Right lobe of liver (tissue), 4 donors: ENCODE data around the gene BCL2.

Source experiments
- POLR2A ChIP-seq: fragments of 450-650 bp; IDR thresholded peaks from one replicate; pipeline ENCODE4 v1.6.1; 2017; ENCODE audit warnings: antibody characterized with exemption, mild to moderate bottlenecking
- TF ChIP-seq, protein P1 (sequence below), 4 donors: fragments of 200-600 bp in 3 of 4; fragments of 450-650 bp in 1 of 4; IDR thresholded peaks; one replicate each; pipeline versions ENCODE4 v1.5.1 to v1.8.0; 2016 to 2022; ENCODE audit warnings: antibody characterized with exemption in 4 of 4, mild to moderate bottlenecking in 2 of 4
- donor health status: DM: no; HTN: no; CAD: no.
- donor health status: DM: no; HTN: no; CAD: no.
- donor health status: DM: no; HTN: yes; CAD: no.

DNA sequence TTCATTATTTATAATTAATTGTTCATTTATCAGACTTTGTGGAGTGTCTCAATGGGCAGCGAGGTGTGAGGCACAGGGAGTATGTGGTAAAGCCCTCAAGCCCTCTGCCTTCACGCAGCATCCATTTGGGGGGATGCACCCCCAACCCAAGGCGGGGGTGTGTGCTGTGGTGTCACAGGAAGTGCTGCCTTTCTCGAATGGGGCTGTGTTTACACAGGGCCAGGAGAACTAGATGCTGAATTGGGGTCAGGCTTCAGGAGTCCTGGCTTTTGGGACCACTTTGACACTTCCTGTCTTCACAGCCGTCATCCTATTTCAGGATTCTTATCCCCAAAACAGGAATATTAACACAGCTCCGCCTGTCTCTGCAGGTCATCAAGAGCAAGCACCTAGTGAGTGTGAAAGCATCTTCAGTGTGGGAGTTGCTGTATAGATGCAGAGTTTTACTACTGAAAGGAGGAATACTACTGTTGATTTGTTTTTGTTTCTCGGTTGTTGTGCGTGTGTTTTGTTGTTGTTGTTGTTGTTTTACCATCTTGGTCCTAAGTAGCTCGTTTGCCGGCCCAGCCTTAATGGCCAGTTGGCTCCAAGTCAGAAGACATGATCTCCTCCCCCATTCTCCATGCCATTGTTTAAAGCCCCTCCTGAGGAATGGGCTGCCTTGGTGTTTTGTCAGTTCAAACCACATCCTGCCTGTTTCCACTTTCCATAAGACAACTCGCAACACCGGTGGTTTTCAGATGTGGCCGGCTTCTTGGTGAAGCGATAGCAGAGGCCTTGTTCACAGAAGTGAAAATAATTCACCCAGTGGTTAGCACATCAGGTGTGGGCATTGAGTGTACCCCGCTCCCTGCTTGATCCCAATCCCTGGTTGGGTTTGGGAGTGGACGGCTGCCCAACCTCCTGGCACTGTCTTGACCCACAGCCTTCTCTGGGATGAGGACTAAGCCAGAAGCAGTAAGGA, 221.3 kb downstream of the BCL2 start:
- TF ChIP-seq, protein P1, sequence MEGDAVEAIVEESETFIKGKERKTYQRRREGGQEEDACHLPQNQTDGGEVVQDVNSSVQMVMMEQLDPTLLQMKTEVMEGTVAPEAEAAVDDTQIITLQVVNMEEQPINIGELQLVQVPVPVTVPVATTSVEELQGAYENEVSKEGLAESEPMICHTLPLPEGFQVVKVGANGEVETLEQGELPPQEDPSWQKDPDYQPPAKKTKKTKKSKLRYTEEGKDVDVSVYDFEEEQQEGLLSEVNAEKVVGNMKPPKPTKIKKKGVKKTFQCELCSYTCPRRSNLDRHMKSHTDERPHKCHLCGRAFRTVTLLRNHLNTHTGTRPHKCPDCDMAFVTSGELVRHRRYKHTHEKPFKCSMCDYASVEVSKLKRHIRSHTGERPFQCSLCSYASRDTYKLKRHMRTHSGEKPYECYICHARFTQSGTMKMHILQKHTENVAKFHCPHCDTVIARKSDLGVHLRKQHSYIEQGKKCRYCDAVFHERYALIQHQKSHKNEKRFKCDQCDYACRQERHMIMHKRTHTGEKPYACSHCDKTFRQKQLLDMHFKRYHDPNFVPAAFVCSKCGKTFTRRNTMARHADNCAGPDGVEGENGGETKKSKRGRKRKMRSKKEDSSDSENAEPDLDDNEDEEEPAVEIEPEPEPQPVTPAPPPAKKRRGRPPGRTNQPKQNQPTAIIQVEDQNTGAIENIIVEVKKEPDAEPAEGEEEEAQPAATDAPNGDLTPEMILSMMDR (IDR thresholded peaks at IDR 0.05), result no peak
- TF ChIP-seq POLR2A, result no peak
